Tibial nerve (tissue), 4 donors: Measurements from ENCODE around the gene PNCK.

Source experiments
- CTCF ChIP-seq, 5 experiments: fragments of 200-600 bp in 3 of 5; fragments of 450-650 bp in 2 of 5; sonication (generic) in 3 of 5; IDR thresholded peaks; one replicate each; pipeline ENCODE4 v1.5.1; 2016 to 2019; ENCODE audit warnings: antibody characterized with exemption in 5 of 5, mild to moderate bottlenecking in 3 of 5, moderate library complexity in 2 of 5
- EP300 ChIP-seq, 2 donors: sonication (generic); formaldehyde crosslinking; IDR thresholded peaks; one replicate each; pipeline ENCODE4 v1.6.1; 2017; ENCODE audit warnings: antibody characterized with exemption in 2 of 2, mild to moderate bottlenecking in 1 of 2
- POLR2A ChIP-seq, 2 donors: fragments of 450-650 bp; IDR thresholded peaks; one replicate each; pipeline ENCODE4 v1.6.1; 2017; ENCODE audit warnings: antibody characterized with exemption in 2 of 2, mild to moderate bottlenecking in 2 of 2, moderate library complexity in 2 of 2

- TF ChIP-seq CTCF (IDR thresholded peaks at IDR 0.05), result no peak
- TF ChIP-seq POLR2A (IDR thresholded peaks at IDR 0.05), result no peak
- TF ChIP-seq EP300 (IDR thresholded peaks at IDR 0.05), result no peak
Measured at GRCh38 chrX:153697924-153698865, 24.6 kb upstream of the PNCK start.
